ENCODE measurements around the gene PTPN1. TPM values are rescaled to one million over a fixed set of nuclear protein-coding genes. Genes with fewer than 3 reads are reported as not detected.

Gene PTPN1
- total RNA-seq, 1 donor from 2014 or later: 26.0 TPM

- H3K36me3 Mint-ChIP-seq (ENCODE audit: insufficient read depth): peaks cover 24% of the 10 kb centered on the region
- no peak overlapping the region for H3K4me3 Mint-ChIP-seq (ENCODE audit: low read depth)
- no peak for TF ChIP-seq CTCF (IDR thresholded peaks at IDR 0.05; ENCODE audit: unreplicated experiment)
- no peak for DNase-seq (ENCODE audit: low spot score, unreplicated experiment)
- no peak overlapping the region for H3K27ac Mint-ChIP-seq
- H3K9me3 Mint-ChIP-seq (ENCODE audit: low read depth): no peaks in the 10 kb centered on the region
- H3K4me1 Mint-ChIP-seq (ENCODE audit: low read depth): peaks cover 2% of the 10 kb centered on the region
- no peaks in the 10 kb centered on the region for H3K27me3 Mint-ChIP-seq
These were observed 60.0 kb downstream of the PTPN1 start for GRCh38 chr20:50569864-50570836.

- no peak for DNase-seq (ENCODE audit: low spot score, unreplicated experiment)
- Mint-ChIP-seq H3K9me3 (ENCODE audit: low read depth) (no peaks in the 10 kb centered on the region), H3K27ac (no peak overlapping the region), H3K36me3 (ENCODE audit: insufficient read depth) (peaks cover 26% of the 10 kb centered on the region), H3K4me1 (ENCODE audit: low read depth) (peaks cover 2% of the 10 kb centered on the region), H3K4me3 (ENCODE audit: low read depth) (no peak overlapping the region), H3K27me3 (no peaks in the 10 kb centered on the region)
- no peak for TF ChIP-seq CTCF (IDR thresholded peaks at IDR 0.05; ENCODE audit: unreplicated experiment)
These were observed 61.3 kb downstream of the PTPN1 start for GRCh38 chr20:50571466-50571865.

- Mint-ChIP-seq H3K27me3 (no peaks in the 10 kb centered on the region), H3K36me3 (ENCODE audit: insufficient read depth) (peaks cover 19% of the 10 kb centered on the region), H3K9me3 (ENCODE audit: low read depth) (no peaks in the 10 kb centered on the region), H3K4me1 (ENCODE audit: low read depth) (peaks cover 2% of the 10 kb centered on the region), H3K4me3 (ENCODE audit: low read depth) (no peak overlapping the region), H3K27ac (no peak overlapping the region)
- no peak for DNase-seq (ENCODE audit: low spot score, unreplicated experiment)
- no peak for TF ChIP-seq CTCF (IDR thresholded peaks at IDR 0.05; ENCODE audit: unreplicated experiment)
These were observed 63.0 kb downstream of the PTPN1 start for GRCh38 chr20:50572938-50573777.

- no peaks in the 10 kb centered on the region for H3K9me3 Mint-ChIP-seq (ENCODE audit: low read depth)
- peaks cover 2% of the 10 kb centered on the region for H3K4me1 Mint-ChIP-seq (ENCODE audit: low read depth)
- TF ChIP-seq CTCF (IDR thresholded peaks at IDR 0.05; ENCODE audit: unreplicated experiment): no peak
- H3K36me3 Mint-ChIP-seq (ENCODE audit: insufficient read depth): peaks cover 14% of the 10 kb centered on the region
- H3K4me3 Mint-ChIP-seq (ENCODE audit: low read depth): no peak overlapping the region
- no peak for DNase-seq (ENCODE audit: low spot score, unreplicated experiment)
- no peaks in the 10 kb centered on the region for H3K27me3 Mint-ChIP-seq
- H3K27ac Mint-ChIP-seq: no peak overlapping the region
These were observed 63.9 kb downstream of the PTPN1 start for GRCh38 chr20:50574108-50574507.

GRCh38 chr20:50574586-50574985 lies 64.4 kb downstream of the PTPN1 start:
- peaks cover 14% of the 10 kb centered on the region for H3K36me3 Mint-ChIP-seq (ENCODE audit: insufficient read depth)
- peaks cover 2% of the 10 kb centered on the region for H3K4me1 Mint-ChIP-seq (ENCODE audit: low read depth)
- H3K27me3 Mint-ChIP-seq: no peaks in the 10 kb centered on the region
- H3K27ac Mint-ChIP-seq: no peak overlapping the region
- no peak overlapping the region for H3K4me3 Mint-ChIP-seq (ENCODE audit: low read depth)
- H3K9me3 Mint-ChIP-seq (ENCODE audit: low read depth): no peaks in the 10 kb centered on the region
- DNase-seq (ENCODE audit: low spot score, unreplicated experiment): no peak
- TF ChIP-seq CTCF (IDR thresholded peaks at IDR 0.05; ENCODE audit: unreplicated experiment): no peak
